H1 (cell line): ENCODE measurements around the gene ADAMTS16. TPM values are rescaled to one million over a fixed set of nuclear protein-coding genes. Genes with fewer than 3 reads are reported as not detected.

ENCODE experiments used
- CTCF ChIA-PET: fragments of 300-600 bp; sonication (Branson Sonifier 250); formaldehyde crosslinking; loops from one replicate; lab custom pipeline; 2021; ENCODE audit not compliant: partially characterized antibody; lab: Charles Lee
- POLR2A ChIA-PET: fragments of 300-600 bp; sonication (Branson Sonifier 250); formaldehyde crosslinking; loops from one replicate; lab custom pipeline; 2021; ENCODE audit warnings: inconsistent platforms; ENCODE audit not compliant: partially characterized antibody; lab: Charles Lee
- DNase-seq, 2 experiments: peaks; one replicate each; pipeline versions ENCODE4 v3.0.0 to v3.0.0-alpha.2; 2010 to 2022; ENCODE audit warnings: low spot score in 2 of 2, low read depth in 1 of 2, mixed read lengths in 1 of 2
- FAIRE-seq: peaks from 2 replicates; lab custom pipeline; 2011; peaks lifted over from hg19 to GRCh38; lab: Jason Lieb, UNC
- H2AFZ ChIP-seq: 2 replicates; pipeline ENCODE4 v1.8.1; 2012; ENCODE audit warnings: low read length, inconsistent platforms
- H2AK5ac ChIP-seq: 2 replicates; pipeline ENCODE4 v1.6.1; 2013; ENCODE audit warnings: low read depth, low read length
- H2BK120ac ChIP-seq: replicated peaks from 2 replicates; pipeline ENCODE3; 2013; ENCODE audit warnings: low read depth, low read length, inconsistent platforms
- H2BK12ac ChIP-seq: 2 replicates; pipeline ENCODE4 v1.6.1; 2013; ENCODE audit warnings: low read depth, low read length
- H2BK15ac ChIP-seq: 2 replicates; pipeline ENCODE4 v1.6.1; 2013; ENCODE audit warnings: low read length
- H2BK20ac ChIP-seq: 2 replicates; pipeline ENCODE4 v1.6.1; 2013; ENCODE audit warnings: low read length
- H2BK5ac ChIP-seq: 2 replicates; pipeline ENCODE4 v1.6.1; 2013; ENCODE audit warnings: low read depth, low read length
- H3K14ac ChIP-seq: 2 replicates; pipeline ENCODE4 v1.6.1; 2013; ENCODE audit warnings: inconsistent platforms; ENCODE audit not compliant: insufficient read length
- H3K18ac ChIP-seq: 2 replicates; pipeline ENCODE4 v1.6.1; 2013; ENCODE audit warnings: low read length; ENCODE audit errors: extremely low read depth
- H3K23ac ChIP-seq: 2 replicates; pipeline ENCODE4 v1.6.1; 2013; ENCODE audit warnings: inconsistent platforms; ENCODE audit not compliant: insufficient read length
- H3K23me2 ChIP-seq: 2 replicates; pipeline ENCODE4 v1.6.1; 2013; ENCODE audit warnings: low read depth, low read length
- H3K27ac ChIP-seq: 2 replicates; pipeline ENCODE4 v1.6.1; 2011; ENCODE audit warnings: low read depth, low read length, inconsistent platforms
- H3K27me3 ChIP-seq, 4 experiments: replicated peaks in 1 of 4; 1 replicate in 1 of 4; 2 replicates in 3 of 4; pipeline versions ENCODE4 v1.6.1 to v1.8.1; 2011 to 2013; ENCODE audit warnings: low read length in 3 of 4, mild to moderate bottlenecking in 3 of 4, inconsistent platforms in 2 of 4, mixed read lengths in 2 of 4, moderate library complexity in 1 of 4; ENCODE audit not compliant: control insufficient read depth in 3 of 4, insufficient read depth in 3 of 4; ENCODE audit errors: extremely low read depth in 1 of 4
- H3K36me3 ChIP-seq, 4 experiments: 2 replicates each; pipeline versions ENCODE4 v1.6.1 to v1.8.1; 2011 to 2013; ENCODE audit warnings: mild to moderate bottlenecking in 4 of 4, low read length in 3 of 4, moderate library complexity in 2 of 4, control low read depth in 1 of 4, inconsistent platforms in 1 of 4; ENCODE audit not compliant: insufficient read depth in 4 of 4, control insufficient read depth in 2 of 4
- H3K4ac ChIP-seq: replicated peaks from 2 replicates; pipeline ENCODE3; 2013; ENCODE audit warnings: low read length, low read depth, mixed read lengths, inconsistent platforms; ENCODE audit not compliant: insufficient read length
- H3K4me1 ChIP-seq, 4 experiments: replicated peaks in 1 of 4; 1 replicate in 1 of 4; 2 replicates in 3 of 4; pipeline versions ENCODE4 v1.6.1 to v1.8.1; 2011 to 2013; ENCODE audit warnings: low read length in 3 of 4, inconsistent platforms in 2 of 4, mixed read lengths in 1 of 4; ENCODE audit not compliant: insufficient read depth in 4 of 4, control insufficient read depth in 3 of 4
- H3K4me2 ChIP-seq, 2 experiments: 2 replicates each; pipeline versions ENCODE4 v1.6.1 to v1.8.1; 2011 to 2013; ENCODE audit warnings: low read depth in 2 of 2, low read length in 2 of 2, control low read depth in 1 of 2, inconsistent platforms in 1 of 2, mild to moderate bottlenecking in 1 of 2; ENCODE audit not compliant: insufficient read depth in 1 of 2
- H3K4me3 ChIP-seq, 4 experiments: fragments of 200-600, 300-600 bp in 1 of 4; sonication (generic), shearing (Covaris generic), sonication (Bioruptor Twin) in 1 of 4; 2 replicates each; pipeline versions ENCODE4 v1.5.1 to v1.8.1; 2011 to 2016; ENCODE audit warnings: low read length in 4 of 4, low read depth in 3 of 4, control low read depth in 2 of 4, inconsistent platforms in 2 of 4, mild to moderate bottlenecking in 2 of 4, mixed read lengths in 1 of 4, moderate library complexity in 1 of 4; ENCODE audit not compliant: insufficient read depth in 2 of 4; ENCODE audit errors: extremely low read depth in 1 of 4
- H3K56ac ChIP-seq: replicated peaks from 2 replicates; pipeline ENCODE3; 2013; ENCODE audit warnings: low read depth, mild to moderate bottlenecking, mixed read lengths, low read length, inconsistent platforms; ENCODE audit not compliant: insufficient read length
- H3K79me1 ChIP-seq: 2 replicates; pipeline ENCODE4 v1.6.1; 2013; ENCODE audit warnings: low read depth, low read length, control low read depth
- H3K79me2 ChIP-seq, 2 experiments: 2 replicates each; pipeline versions ENCODE4 v1.6.1 to v1.8.1; 2012 to 2013; ENCODE audit warnings: low read length in 2 of 2, mild to moderate bottlenecking in 2 of 2, inconsistent platforms in 1 of 2; ENCODE audit not compliant: insufficient read depth in 2 of 2, control insufficient read depth in 1 of 2
- H3K9ac ChIP-seq, 4 experiments: replicated peaks in 1 of 4; 1 replicate in 1 of 4; 2 replicates in 3 of 4; pipeline versions ENCODE4 v1.6.1 to v1.8.1; 2011 to 2013; ENCODE audit warnings: low read depth in 3 of 4, low read length in 3 of 4, control low read depth in 2 of 4, mild to moderate bottlenecking in 2 of 4, moderate library complexity in 2 of 4, inconsistent platforms in 1 of 4; ENCODE audit errors: extremely low read depth in 1 of 4
- H3K9me3 ChIP-seq, 2 experiments: 2 replicates each; pipeline versions ENCODE4 v1.6.1 to v1.8.1; 2012 to 2013; ENCODE audit warnings: mild to moderate bottlenecking in 2 of 2, moderate library complexity in 2 of 2, control low read depth in 1 of 2, inconsistent platforms in 1 of 2, low read depth in 1 of 2, low read length in 1 of 2, mixed read lengths in 1 of 2; ENCODE audit not compliant: insufficient read depth in 2 of 2
- H4K20me1 ChIP-seq, 2 experiments: replicated peaks in 1 of 2; 2 replicates each; pipeline versions ENCODE3 to v1.8.1; 2011 to 2013; ENCODE audit warnings: inconsistent platforms in 2 of 2, low read length in 2 of 2, mild to moderate bottlenecking in 1 of 2; ENCODE audit not compliant: insufficient read depth in 2 of 2, control insufficient read depth in 1 of 2
- H4K5ac ChIP-seq: 2 replicates; pipeline ENCODE4 v1.6.1; 2013; ENCODE audit warnings: low read length, low read depth, mixed read lengths, inconsistent platforms; ENCODE audit not compliant: insufficient read length
- H4K8ac ChIP-seq: 2 replicates; pipeline ENCODE4 v1.8.0; 2013; ENCODE audit warnings: mild to moderate bottlenecking, moderate library complexity, low read length, inconsistent platforms; ENCODE audit not compliant: insufficient read depth; ENCODE audit errors: extremely low read depth
- H4K91ac ChIP-seq: replicated peaks from 2 replicates; pipeline ENCODE3; 2013; ENCODE audit warnings: low read length, mixed read lengths, inconsistent platforms; ENCODE audit not compliant: insufficient read length
- BCL11A ChIP-seq, 2 experiments: IDR thresholded peaks; one replicate each; pipeline ENCODE4 v1.6.1; 2011; ENCODE audit warnings: low read depth in 2 of 2, low read length in 2 of 2, mild to moderate bottlenecking in 2 of 2
- CEBPB ChIP-seq: IDR thresholded peaks from 2 replicates; pipeline ENCODE4 v1.6.1; 2012; ENCODE audit warnings: low read depth, low read length
- EP300 ChIP-seq, 2 experiments: IDR thresholded peaks; 1 replicate in 1 of 2; 2 replicates in 1 of 2; pipeline ENCODE4 v1.6.1; 2011 to 2012; ENCODE audit warnings: low read depth in 2 of 2, low read length in 2 of 2, mild to moderate bottlenecking in 2 of 2, borderline replicate concordance in 1 of 2, inconsistent platforms in 1 of 2, moderate library complexity in 1 of 2
- POU5F1 ChIP-seq: IDR thresholded peaks from 2 replicates; pipeline ENCODE4 v1.6.1; 2011; ENCODE audit warnings: low read depth, mild to moderate bottlenecking, low read length, moderate library complexity
- SAP30 ChIP-seq: fragments of 300-600 bp; sonication (generic); IDR thresholded peaks from 2 replicates; pipeline ENCODE4 v1.7.1; 2012; ENCODE audit warnings: low read length, moderate library complexity, mild to moderate bottlenecking, inconsistent platforms; ENCODE audit not compliant: insufficient read depth, insufficient replicate concordance
- SIX5 ChIP-seq: IDR thresholded peaks from 2 replicates; pipeline ENCODE4 v1.6.1; 2011; ENCODE audit warnings: mild to moderate bottlenecking, low read depth, low read length
- TAF1 ChIP-seq: IDR thresholded peaks from 2 replicates; pipeline ENCODE4 v1.6.1; 2011; ENCODE audit warnings: mild to moderate bottlenecking, low read depth, low read length
- WGBS, 2 experiments: shearing (Covaris generic) in 1 of 2; methylation state at CpG; one replicate each; pipeline versions ENCODE4 v1.1.6 to v1.1.7; 2013 to 2015; ENCODE audit warnings: low lambda C conversion rate in 2 of 2, mixed read lengths in 2 of 2, inconsistent platforms in 1 of 2, low coverage in 1 of 2, missing lambda C conversion rate in 1 of 2; ENCODE audit not compliant: insufficient replicate concordance in 2 of 2, insufficient coverage in 1 of 2, insufficient read length in 1 of 2; ENCODE audit errors: extremely low coverage in 1 of 2, missing lambda C conversion rate in 1 of 2; 5-methylcytosine and 5-hydroxymethylcytosine counted together
- polyA plus RNA-seq, 7 experiments: library from polyadenylated mRNA; depleted of rRNA in 3 of 7; stranded (reverse) in 5 of 7; unstranded in 2 of 7; fragments of >200 nt in 5 of 7; fragments of 200-250 nt in 2 of 7; gene quantifications; 1 replicate in 5 of 7; 2 replicates in 1 of 7; 4 replicates in 1 of 7; pipeline versions ENCODE4 v1.2.1 to v1.2.3, GENCODE V29; 2011 to 2013; ENCODE audit warnings: missing spikeins in 2 of 7, mixed read lengths in 2 of 7
- total RNA-seq: library from RNA; stranded (reverse); fragmentation: NEBNext Ultra II Directional; extraction: Animal tissue kit (Norgen Biotek cat#: 25700); gene quantifications from 2 replicates; pipeline ENCODE4 v1.2.1, GENCODE V29; 2021

ADAMTS16 gene
- total and polyA plus RNA-seq, 2 of the 8 experiments (the other 6 are each of a cell fraction or from before 2014, with no cell fraction given): 3.7 to 16.0 TPM

- no peak overlapping the region for H4K91ac ChIP-seq
- no peak for FAIRE-seq
- H3K4me2 ChIP-seq: no peak overlapping the region
- H4K20me1 ChIP-seq: no peaks in the 10 kb centered on the region
- DNase-seq: no peak
- no peak overlapping the region for H3K23ac ChIP-seq
- no peak overlapping the region for H3K14ac ChIP-seq
- no peak overlapping the region for H2BK15ac ChIP-seq
- H3K27ac ChIP-seq: no peak overlapping the region
- no peak overlapping the region for H3K4me3 ChIP-seq
- no peaks in the 10 kb centered on the region for H3K9me3 ChIP-seq
- H2BK120ac ChIP-seq: no peak overlapping the region
- H3K23me2 ChIP-seq: no peaks in the 10 kb centered on the region
- no peak overlapping the region for H2BK12ac ChIP-seq
- no peak overlapping the region for H2BK5ac ChIP-seq
- H4K5ac ChIP-seq: no peak overlapping the region
- H3K27me3 ChIP-seq: no peaks in the 10 kb centered on the region; a peak in 1 of 7 replicates
- no peaks in the 10 kb centered on the region; a peak in 2 of 8 replicates for H3K36me3 ChIP-seq
- WGBS, 2 experiments: 88% methylated on average over 3 of the region's 3 CpGs; no CpG with 5 or more reads in 1 of the 2 experiments
- no peak overlapping the region for H4K8ac ChIP-seq
- TF ChIP-seq POU5F1 (no peak), SIX5 (no peak), TAF1 (no peak), EP300 (IDR thresholded peaks at IDR 0.05; ENCODE audit: borderline replicate concordance in 1 of 2, low read depth in 2 of 2, low read length in 2 of 2) (no peak), BCL11A (IDR thresholded peaks at IDR 0.05; ENCODE audit: low read depth in 2 of 2, low read length in 2 of 2) (no peak), CEBPB (no peak), SAP30 (no peak)
- no peak overlapping the region for H3K4ac ChIP-seq
- no peak overlapping the region for H3K56ac ChIP-seq
- no peaks in the 10 kb centered on the region for H3K79me2 ChIP-seq
- no peak overlapping the region for H2AK5ac ChIP-seq
- ChIA-PET CTCF (interaction anchor here (1.0 to 1.7 kb wide), 2 partner anchors 9 to 19 kb away, joined by 4 to 9 read pairs; no protein-coding TSS in a partner anchor), POLR2A (no interaction called here)
- H3K79me1 ChIP-seq: no peaks in the 10 kb centered on the region
- H3K18ac ChIP-seq: no peak overlapping the region
- no peak overlapping the region for H2BK20ac ChIP-seq
- no peak overlapping the region for H2AFZ ChIP-seq
- peaks cover 2 to 10% (median 6%) of the 10 kb centered on the region in 4 experiments; a peak in 4 of 7 replicates for H3K4me1 ChIP-seq
- H3K9ac ChIP-seq: no peak overlapping the region
Measured at GRCh38 chr5:5273398-5273797, 133.3 kb downstream of the ADAMTS16 start.
